KG1 (cell line): ENCODE measurements around the gene FAM174C.
"Not testable (repeated sequence)": the region's sequence is repeated elsewhere in the genome, so short reads cannot be mapped to it uniquely, and the experiment has no call there.

Source experiments
- DNase-seq: peaks from one replicate; lab custom pipeline; 2025; lab: John Stamatoyannopoulos, UW

FAM174C gene

GRCh38 chr19:1237027-1237659 is 38.2 kb upstream of the FAM174C start:
- DNase-seq, result no peak

- DNase-seq, result no peak
Observed at GRCh38 chr19:1237754-1238368, 37.5 kb upstream of the FAM174C start, which contains the start of gene CBARP. TSS of gene CBARP (minus strand) at chr19:1238005. CDS start at chr19:1236100, 1,905 bp downstream.

- DNase-seq, result no peak
Observed at GRCh38 chr19:1238369-1239303, 36.7 kb upstream of the FAM174C start.

- no peak for DNase-seq
Observed at GRCh38 chr19:1239420-1239795, 35.9 kb upstream of the FAM174C start.

- peak; percentile 59 for DNase-seq
Observed at GRCh38 chr19:1239796-1240737, 35.3 kb upstream of the FAM174C start.

- DNase-seq, result no peak
Observed at GRCh38 chr19:1240925-1241324, 34.4 kb upstream of the FAM174C start.

GRCh38 chr19:1241417-1242095 is 33.8 kb upstream of the FAM174C start, which contains the start of gene ATP5F1D:
TSS of gene ATP5F1D (plus strand) at chr19:1241751. CDS start at chr19:1241851, 100 bp downstream.
- peak; percentile 72 for DNase-seq

- peak; percentile 64 for DNase-seq
Observed at GRCh38 chr19:1243768-1244692, 31.3 kb upstream of the FAM174C start.

- DNase-seq, result no peak
Observed at GRCh38 chr19:1244693-1245451, 30.5 kb upstream of the FAM174C start.

GRCh38 chr19:1245494-1246264 is 29.7 kb upstream of the FAM174C start:
- no peak for DNase-seq

- not testable (repeated sequence) for DNase-seq
Observed at GRCh38 chr19:1246265-1247087, 28.9 kb upstream of the FAM174C start.

GRCh38 chr19:1247748-1248138 is 27.6 kb upstream of the FAM174C start:
- no peak for DNase-seq

GRCh38 chr19:1248139-1248785 is 27.1 kb upstream of the FAM174C start, which contains the start of gene MIDN:
TSS of gene MIDN (plus strand) at chr19:1248583. CDS start at chr19:1250297, 1,714 bp downstream.
- no peak for DNase-seq

- peak; percentile 67 for DNase-seq
Observed at GRCh38 chr19:1248786-1249297, 26.5 kb upstream of the FAM174C start.

- DNase-seq, result peak; percentile 95
Observed at GRCh38 chr19:1249298-1249989, 25.9 kb upstream of the FAM174C start.

GRCh38 chr19:1249990-1250436 is 25.3 kb upstream of the FAM174C start:
- DNase-seq, result no peak
